OCI-LY7 (cell line): Measurements from ENCODE around the gene AQP12A. TPM values are rescaled to one million over a fixed set of nuclear protein-coding genes. Genes with fewer than 3 reads are reported as not detected.

ENCODE experiments used
- BruUV-seq: library from RNA; stranded (reverse); fragments of 400-500 nt; replicated peaks from 2 replicates; lab custom pipeline; 2021; lab: Mats Ljungman, UMichigan
- CTCF ChIA-PET: fragments of 300-600 bp; sonication (Branson Sonifier 250); formaldehyde crosslinking; loops from one replicate; lab custom pipeline; 2022; ENCODE audit warnings: antibody characterized with exemption; ENCODE audit not compliant: unreplicated experiment; lab: Charles Lee
- POLR2A ChIA-PET: fragments of 300-600 bp; sonication (Branson Sonifier 250); formaldehyde crosslinking; loops from one replicate; lab custom pipeline; 2022; ENCODE audit warnings: antibody characterized with exemption; lab: Charles Lee
- DNase-seq: peaks from one replicate; pipeline ENCODE4 v3.0.0-alpha.2; 2015; ENCODE audit warnings: low spot score
- H2AFZ ChIP-seq: fragments of 200-600 bp; sonication (generic), shearing (Covaris generic); 2 replicates; pipeline ENCODE4 v1.6.1; 2014; ENCODE audit warnings: mild to moderate bottlenecking, antibody characterized with exemption, low read length, moderate library complexity
- H3K27ac ChIP-seq: fragments of 200-600 bp; sonication (generic); 2 replicates; pipeline ENCODE4 v1.5.1; 2014; ENCODE audit warnings: mixed run types, low read depth, mild to moderate bottlenecking, moderate library complexity, low read length, inconsistent platforms; ENCODE audit not compliant: poor library complexity, severe bottlenecking
- H3K36me3 ChIP-seq: fragments of 200-600 bp; sonication (generic); 2 replicates; pipeline ENCODE4 v1.6.1; 2014; ENCODE audit warnings: mild to moderate bottlenecking, antibody characterized with exemption, low read length, moderate library complexity, mixed read lengths; ENCODE audit not compliant: insufficient read depth
- H3K4me1 ChIP-seq: fragments of 200-600 bp; sonication (generic); 2 replicates; pipeline ENCODE4 v1.5.1; 2014; ENCODE audit warnings: mild to moderate bottlenecking, low read length; ENCODE audit not compliant: insufficient read depth, poor library complexity, severe bottlenecking
- H3K4me2 ChIP-seq: fragments of 200-600 bp; sonication (generic); 2 replicates; pipeline ENCODE4 v1.6.1; 2014; ENCODE audit warnings: mild to moderate bottlenecking, low read length
- H3K4me3 ChIP-seq: fragments of 200-600 bp; sonication (generic); 2 replicates; pipeline ENCODE4 v1.5.1; 2014; ENCODE audit warnings: mild to moderate bottlenecking, low read depth, low read length; ENCODE audit not compliant: poor library complexity, severe bottlenecking
- H3K79me2 ChIP-seq: fragments of 200-600 bp; sonication (generic); 2 replicates; pipeline ENCODE4 v1.6.1; 2016; ENCODE audit warnings: low read depth, mild to moderate bottlenecking, low read length, moderate library complexity, mixed read lengths; ENCODE audit not compliant: insufficient read depth
- H3K9me2 ChIP-seq: fragments of 200-600 bp; sonication (generic); 2 replicates; pipeline ENCODE4 v1.6.1; 2016; ENCODE audit warnings: mild to moderate bottlenecking, low read length, mixed read lengths; ENCODE audit not compliant: insufficient read depth
- H3K9me3 ChIP-seq: fragments of 200-600 bp; sonication (generic); 2 replicates; pipeline ENCODE4 v1.6.1; 2014; ENCODE audit warnings: mild to moderate bottlenecking, mixed run types, low read length, mixed read lengths
- H4K20me1 ChIP-seq: fragments of 200-600 bp; sonication (generic); 2 replicates; pipeline ENCODE4 v1.6.1; 2014; ENCODE audit warnings: mild to moderate bottlenecking, antibody characterized with exemption, low read length, moderate library complexity, mixed read lengths; ENCODE audit not compliant: insufficient read depth
- EZH2phosphoT487 ChIP-seq: fragments of 200-600 bp; sonication (generic); IDR thresholded peaks from 2 replicates; pipeline ENCODE4 v1.6.1; 2018; ENCODE audit warnings: low read depth, borderline replicate concordance, mild to moderate bottlenecking, mixed run types, antibody characterized with exemption, low read length, moderate library complexity, mixed read lengths
- intact Hi-C: fragments of 100-400 bp; cut with micrococcal nuclease; formaldehyde crosslinking; loops from one replicate; pipeline ENCODE4 v1.10.0; 2022; ENCODE audit not compliant: unreplicated experiment
- total RNA-seq, 2 experiments: library from RNA; depleted of rRNA in 1 of 2; stranded (reverse); fragments of >200 nt in 1 of 2; shearing (Covaris generic) in 1 of 2; gene quantifications; 2 replicates each; pipeline ENCODE4 v1.2.3, GENCODE V29; 2014 to 2022
- TF ChIP-seq, protein P1 (sequence below): fragments of 200-600 bp; sonication (generic); conservative IDR thresholded peaks from 2 replicates; pipeline ENCODE4 v1.5.1; 2014; ENCODE audit warnings: mild to moderate bottlenecking, antibody characterized with exemption, low read length, moderate library complexity, mixed read lengths

The AQP12A gene
- total RNA-seq, 2 experiments from 2014 or later: not detected

- TF ChIP-seq, protein P1, sequence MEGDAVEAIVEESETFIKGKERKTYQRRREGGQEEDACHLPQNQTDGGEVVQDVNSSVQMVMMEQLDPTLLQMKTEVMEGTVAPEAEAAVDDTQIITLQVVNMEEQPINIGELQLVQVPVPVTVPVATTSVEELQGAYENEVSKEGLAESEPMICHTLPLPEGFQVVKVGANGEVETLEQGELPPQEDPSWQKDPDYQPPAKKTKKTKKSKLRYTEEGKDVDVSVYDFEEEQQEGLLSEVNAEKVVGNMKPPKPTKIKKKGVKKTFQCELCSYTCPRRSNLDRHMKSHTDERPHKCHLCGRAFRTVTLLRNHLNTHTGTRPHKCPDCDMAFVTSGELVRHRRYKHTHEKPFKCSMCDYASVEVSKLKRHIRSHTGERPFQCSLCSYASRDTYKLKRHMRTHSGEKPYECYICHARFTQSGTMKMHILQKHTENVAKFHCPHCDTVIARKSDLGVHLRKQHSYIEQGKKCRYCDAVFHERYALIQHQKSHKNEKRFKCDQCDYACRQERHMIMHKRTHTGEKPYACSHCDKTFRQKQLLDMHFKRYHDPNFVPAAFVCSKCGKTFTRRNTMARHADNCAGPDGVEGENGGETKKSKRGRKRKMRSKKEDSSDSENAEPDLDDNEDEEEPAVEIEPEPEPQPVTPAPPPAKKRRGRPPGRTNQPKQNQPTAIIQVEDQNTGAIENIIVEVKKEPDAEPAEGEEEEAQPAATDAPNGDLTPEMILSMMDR: no peak
- no peak for TF ChIP-seq EZH2phosphoT487
- H3K4me2 ChIP-seq: no peak overlapping the region
- H3K36me3 ChIP-seq: no peaks in the 10 kb centered on the region
- H2AFZ ChIP-seq: no peak overlapping the region
- no peak overlapping the region for H3K4me3 ChIP-seq
- H3K27ac ChIP-seq: no peak overlapping the region
- no TSS peak for BruUV-seq
- H3K4me1 ChIP-seq: no peaks in the 10 kb centered on the region
- no peaks in the 10 kb centered on the region for H3K79me2 ChIP-seq
- DNase-seq: no peak
- no peaks in the 10 kb centered on the region for H3K9me2 ChIP-seq
- ChIA-PET CTCF (interaction anchor here (1.0 kb wide), 1 partner anchor 194 kb away, joined by 3 read pairs; no protein-coding TSS in a partner anchor), POLR2A (no interaction called here)
- intact Hi-C loops: no loop called here
- H3K9me3 ChIP-seq: no peaks in the 10 kb centered on the region
- no peaks in the 10 kb centered on the region for H4K20me1 ChIP-seq
These were observed 16.8 kb downstream of the AQP12A start for GRCh38 chr2:240708457-240708856.

GRCh38 chr2:240711296-240711695 lies 19.6 kb downstream of the AQP12A start:
- Histone ChIP-seq H3K79me2 (no peaks in the 10 kb centered on the region), H3K36me3 (no peaks in the 10 kb centered on the region), H3K9me2 (no peaks in the 10 kb centered on the region), H3K9me3 (no peaks in the 10 kb centered on the region), H4K20me1 (no peaks in the 10 kb centered on the region), H3K4me3 (no peak overlapping the region), H3K4me2 (no peak overlapping the region), H3K27ac (no peak overlapping the region), H3K4me1 (no peaks in the 10 kb centered on the region), H2AFZ (no peak overlapping the region)
- ChIA-PET CTCF (no interaction called here), POLR2A (no interaction called here)
- no TSS peak for BruUV-seq
- intact Hi-C loops: no loop called here
- no peak for DNase-seq
- TF ChIP-seq, protein P1: no peak
- no peak for TF ChIP-seq EZH2phosphoT487

GRCh38 chr2:240711701-240712100 lies 20.0 kb downstream of the AQP12A start:
- TF ChIP-seq, protein P1: no peak
- no peak for TF ChIP-seq EZH2phosphoT487
- no peak overlapping the region for H2AFZ ChIP-seq
- H3K4me1 ChIP-seq: no peaks in the 10 kb centered on the region
- H3K79me2 ChIP-seq: no peaks in the 10 kb centered on the region
- no peak overlapping the region for H3K4me2 ChIP-seq
- no peaks in the 10 kb centered on the region for H3K36me3 ChIP-seq
- CTCF ChIA-PET: no interaction called here
- POLR2A ChIA-PET: no interaction called here
- no peaks in the 10 kb centered on the region for H4K20me1 ChIP-seq
- no peak overlapping the region for H3K4me3 ChIP-seq
- intact Hi-C loops: no loop called here
- no peaks in the 10 kb centered on the region for H3K9me3 ChIP-seq
- no peaks in the 10 kb centered on the region for H3K9me2 ChIP-seq
- H3K27ac ChIP-seq: no peak overlapping the region
- no peak for DNase-seq
- BruUV-seq: no TSS peak
